ENCODE measurements around the gene TREML2. TPM values are rescaled to one million over a fixed set of nuclear protein-coding genes. Genes with fewer than 3 reads are reported as not detected.

The TREML2 gene
- total RNA-seq, 4 donors from 2014 or later, result 0.40 TPM; not detected in 3

- TF ChIP-seq POLR2A (IDR thresholded peaks at IDR 0.05), result no peak
- no peak for TF ChIP-seq CTCF (IDR thresholded peaks at IDR 0.05)
- no peaks in the 10 kb centered on the region for H3K36me3 ChIP-seq
- no peak for DNase-seq
- peaks cover 0 to 7% (median 0%) of the 10 kb centered on the region in 4 donors for H3K9me3 ChIP-seq
- H3K27me3 ChIP-seq, result no peaks in the 10 kb centered on the region
- H3K4me1 ChIP-seq, result no peaks in the 10 kb centered on the region
- no peak overlapping the region for H3K27ac ChIP-seq
- H3K4me3 ChIP-seq, result no peak overlapping the region
These were observed 14.8 kb upstream of the TREML2 start for GRCh38 chr6:41215777-41216176.

- Histone ChIP-seq H3K27me3 (no peaks in the 10 kb centered on the region), H3K4me3 (no peak overlapping the region), H3K9me3 (peaks cover 0 to 7% (median 0%) of the 10 kb centered on the region in 4 donors), H3K36me3 (no peaks in the 10 kb centered on the region), H3K27ac (no peak overlapping the region), H3K4me1 (no peaks in the 10 kb centered on the region)
- DNase-seq, result no peak
- TF ChIP-seq CTCF (IDR thresholded peaks at IDR 0.05), result no peak
- TF ChIP-seq POLR2A (IDR thresholded peaks at IDR 0.05), result no peak
These were observed 13.8 kb upstream of the TREML2 start for GRCh38 chr6:41214559-41215238.

GRCh38 chr6:41209547-41210320 lies 8.8 kb upstream of the TREML2 start:
- no peak overlapping the region for H3K27ac ChIP-seq
- no peak overlapping the region for H3K4me3 ChIP-seq
- peaks cover 0 to 5% (median 0%) of the 10 kb centered on the region in 4 donors for H3K9me3 ChIP-seq
- no peaks in the 10 kb centered on the region for H3K27me3 ChIP-seq
- H3K4me1 ChIP-seq, result no peaks in the 10 kb centered on the region
- no peaks in the 10 kb centered on the region for H3K36me3 ChIP-seq
- no peak for DNase-seq
- TF ChIP-seq CTCF (IDR thresholded peaks at IDR 0.05) (no peak), POLR2A (IDR thresholded peaks at IDR 0.05) (no peak)

- H3K4me1 ChIP-seq, result no peaks in the 10 kb centered on the region
- no peak for DNase-seq
- H3K27ac ChIP-seq, result peak overlapping the region in 1 of 4 donors; percentile 27
- no peaks in the 10 kb centered on the region for H3K27me3 ChIP-seq
- no peaks in the 10 kb centered on the region for H3K36me3 ChIP-seq
- no peak overlapping the region for H3K4me3 ChIP-seq
- H3K9me3 ChIP-seq, result no peaks in the 10 kb centered on the region
- no peak for TF ChIP-seq CTCF (IDR thresholded peaks at IDR 0.05)
- no peak for TF ChIP-seq POLR2A (IDR thresholded peaks at IDR 0.05)
These were observed 7.6 kb upstream of the TREML2 start for GRCh38 chr6:41208439-41209106.

- TF ChIP-seq POLR2A (IDR thresholded peaks at IDR 0.05) (no peak), CTCF (IDR thresholded peaks at IDR 0.05) (no peak)
- no peaks in the 10 kb centered on the region for H3K36me3 ChIP-seq
- no peak overlapping the region for H3K27ac ChIP-seq
- H3K27me3 ChIP-seq, result no peaks in the 10 kb centered on the region
- no peak for DNase-seq
- peaks cover 0 to 15% (median 5%) of the 10 kb centered on the region in 4 donors for H3K4me1 ChIP-seq
- no peaks in the 10 kb centered on the region for H3K9me3 ChIP-seq
- H3K4me3 ChIP-seq, result no peak overlapping the region
These were observed 3.2 kb upstream of the TREML2 start for GRCh38 chr6:41204156-41204555.

All from Peyer's patch (tissue), 4 donors.